GM13977 (cell line): Measurements from ENCODE around the gene DTL.

Experiments used
- DNase-seq: peaks from one replicate; pipeline ENCODE4 v3.0.0; 2012; ENCODE audit warnings: low spot score
- CTCF ChIP-seq: IDR thresholded peaks from 2 replicates; pipeline ENCODE4 v1.5.1; 2012; ENCODE audit warnings: mild to moderate bottlenecking, control low read depth; ENCODE audit not compliant: insufficient read depth; ENCODE audit errors: extremely low read depth, missing control alignments
- in situ Hi-C: fragments of 300-500 bp; cut with MboI; formaldehyde crosslinking; loops from one replicate; pipeline ENCODE4 v1.12.0; 2022; ENCODE audit warnings: low sequenced_read_pairs, low pct_unique_long_range_greater_than_20kb, mixed read lengths, inconsistent platforms; ENCODE audit not compliant: unreplicated experiment

Gene DTL

GRCh38 chr1:212127221-212127620, 91.7 kb downstream of the DTL start:
- no peak for DNase-seq
- no peak for TF ChIP-seq CTCF
- in situ Hi-C loops: no loop called here

DNA sequence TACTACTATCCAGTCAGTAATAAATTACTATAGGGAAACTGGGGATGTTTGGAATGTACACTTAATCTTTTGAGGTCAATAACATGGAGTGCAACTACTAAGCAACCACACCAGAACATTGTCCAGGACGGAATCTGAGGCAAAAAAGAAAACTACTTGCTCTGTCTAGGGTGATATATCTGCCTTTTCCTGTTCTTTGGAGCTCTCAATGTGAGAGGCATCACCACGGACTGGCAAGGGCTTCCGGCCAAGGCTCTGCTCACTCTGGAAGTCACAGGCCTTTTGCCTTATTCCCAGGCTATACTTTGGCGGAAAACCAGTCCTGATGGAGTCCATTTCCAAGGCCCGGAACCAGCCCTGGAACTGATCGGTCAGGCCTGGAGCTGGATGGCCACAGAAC, 94.2 kb downstream of the DTL start:
- in situ Hi-C loops: no loop called here
- TF ChIP-seq CTCF: no peak
- no peak for DNase-seq

GRCh38 chr1:212132025-212132424, 96.5 kb downstream of the DTL start:
- no peak for DNase-seq
- no peak for TF ChIP-seq CTCF

GRCh38 chr1:212133319-212133718, 97.8 kb downstream of the DTL start:
- no peak for TF ChIP-seq CTCF
- in situ Hi-C loops: no loop called here
- no peak for DNase-seq

More at GRCh38 chr1:212132025-212132424, 96.5 kb downstream of the DTL start:
- in situ Hi-C loops: no loop called here

GRCh38 chr1:212135166-212135565, 99.6 kb downstream of the DTL start:
- TF ChIP-seq CTCF: no peak
- DNase-seq: no peak
- in situ Hi-C loops: no loop called here

- no peak for TF ChIP-seq CTCF
- in situ Hi-C loops: no loop called here
These were observed 102.3 kb downstream of the DTL start for GRCh38 chr1:212137854-212138253.

DNA sequence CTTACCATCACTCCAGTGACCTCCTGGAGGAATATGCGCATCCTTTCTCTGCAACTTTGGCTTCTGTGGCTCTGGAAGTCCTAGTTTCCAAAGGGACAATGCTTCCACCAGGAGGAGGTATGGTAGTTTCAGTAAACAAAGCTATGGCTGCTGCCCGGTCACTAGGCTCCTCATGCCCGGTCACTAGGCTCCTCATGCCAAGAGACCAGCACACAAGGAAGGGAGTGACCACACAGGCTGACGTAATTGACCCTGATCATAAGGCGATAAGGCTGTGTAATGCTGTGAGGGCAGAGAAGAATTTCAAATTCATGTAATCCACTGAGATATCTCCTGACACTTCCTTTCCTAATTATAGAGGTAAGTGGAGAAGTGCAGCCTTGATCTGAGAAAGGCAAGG, 102.9 kb downstream of the DTL start:
- TF ChIP-seq CTCF: no peak
- in situ Hi-C loops: no loop called here
- DNase-seq: no peak

More at GRCh38 chr1:212137854-212138253, 102.3 kb downstream of the DTL start:
- DNase-seq: no peak
